ENCODE results near the gene AREL1. TPM values are rescaled to one million over a fixed set of nuclear protein-coding genes. Genes with fewer than 3 reads are reported as not detected.

AREL1 gene
- total RNA-seq, 1 donor from 2014 or later = 59.5 TPM

GRCh38 chr14:74637178-74637550 is 75.7 kb downstream of the AREL1 start:
- intact Hi-C loops (cut with micrococcal nuclease) = no loop called here

GRCh38 chr14:74636424-74637177 is 76.3 kb downstream of the AREL1 start:
- intact Hi-C loops (cut with micrococcal nuclease) = no loop called here

- intact Hi-C loops (cut with micrococcal nuclease) = no loop called here
Observed at GRCh38 chr14:74635847-74636246, 77.0 kb downstream of the AREL1 start.

- intact Hi-C loops (cut with micrococcal nuclease) = no loop called here
Observed at GRCh38 chr14:74634964-74635363, 77.9 kb downstream of the AREL1 start.

GRCh38 chr14:74634481-74634880 is 78.4 kb downstream of the AREL1 start:
- intact Hi-C loops (cut with micrococcal nuclease) = no loop called here

GRCh38 chr14:74630881-74631690 is 81.8 kb downstream of the AREL1 start:
- intact Hi-C loops (cut with micrococcal nuclease) = no loop called here

GRCh38 chr14:74628418-74628817 is 84.5 kb downstream of the AREL1 start:
- intact Hi-C loops (cut with micrococcal nuclease) = no loop called here

- intact Hi-C loops (cut with micrococcal nuclease) = no loop called here
Observed at GRCh38 chr14:74627076-74627475, 85.8 kb downstream of the AREL1 start.

GRCh38 chr14:74622257-74622656 is 90.6 kb downstream of the AREL1 start:
- intact Hi-C loops (cut with micrococcal nuclease) = no loop called here

GRCh38 chr14:74621556-74621955 is 91.3 kb downstream of the AREL1 start:
- intact Hi-C loops (cut with micrococcal nuclease) = no loop called here

- intact Hi-C loops (cut with micrococcal nuclease) = no loop called here
Observed at GRCh38 chr14:74620923-74621322, 92.0 kb downstream of the AREL1 start.

- intact Hi-C loops (cut with micrococcal nuclease) = no loop called here
Observed at GRCh38 chr14:74620497-74620921, 92.4 kb downstream of the AREL1 start.

GRCh38 chr14:74619672-74620131 is 93.2 kb downstream of the AREL1 start:
- intact Hi-C loops (cut with micrococcal nuclease) = loop anchor here (2.0 to 5.0 kb wide), 4 partner anchors 39 to 221 kb away; partner anchors contain the start of gene YLPM1

- intact Hi-C loops (cut with micrococcal nuclease) = loop anchor here (2.0 to 5.0 kb wide), 4 partner anchors 38 to 222 kb away; partner anchors contain the start of gene YLPM1
Observed at GRCh38 chr14:74618078-74618952, 94.6 kb downstream of the AREL1 start.

- intact Hi-C loops (cut with micrococcal nuclease) = loop anchor here (5.0 kb wide), 1 partner anchor 45 kb away; no protein-coding TSS in a partner anchor
Observed at GRCh38 chr14:74616996-74617700, 95.7 kb downstream of the AREL1 start.

- intact Hi-C loops (cut with micrococcal nuclease) = loop anchor here (5.0 kb wide), 1 partner anchor 44 kb away; no protein-coding TSS in a partner anchor
Observed at GRCh38 chr14:74616507-74616906, 96.4 kb downstream of the AREL1 start.

GRCh38 chr14:74615735-74616134 is 97.1 kb downstream of the AREL1 start:
- intact Hi-C loops (cut with micrococcal nuclease) = loop anchor here (5.0 kb wide), 1 partner anchor 43 kb away; no protein-coding TSS in a partner anchor

- intact Hi-C loops (cut with micrococcal nuclease) = loop anchor here (5.0 kb wide), 2 partner anchors 43 to 52 kb away; no protein-coding TSS in a partner anchor
Observed at GRCh38 chr14:74614508-74615495, 98.1 kb downstream of the AREL1 start.
